Measurements from ENCODE around the gene ASPG. TPM values are rescaled to one million over a fixed set of nuclear protein-coding genes. Genes with fewer than 3 reads are reported as not detected.
A peak's percentile ranks its signal among the peaks of the same experiment; 100 is the strongest.

ASPG gene
- total and polyA plus RNA-seq, 2 of the 13 experiments (the other 11 are each of a cell fraction or from before 2014, with no cell fraction given) = not detected

DNA sequence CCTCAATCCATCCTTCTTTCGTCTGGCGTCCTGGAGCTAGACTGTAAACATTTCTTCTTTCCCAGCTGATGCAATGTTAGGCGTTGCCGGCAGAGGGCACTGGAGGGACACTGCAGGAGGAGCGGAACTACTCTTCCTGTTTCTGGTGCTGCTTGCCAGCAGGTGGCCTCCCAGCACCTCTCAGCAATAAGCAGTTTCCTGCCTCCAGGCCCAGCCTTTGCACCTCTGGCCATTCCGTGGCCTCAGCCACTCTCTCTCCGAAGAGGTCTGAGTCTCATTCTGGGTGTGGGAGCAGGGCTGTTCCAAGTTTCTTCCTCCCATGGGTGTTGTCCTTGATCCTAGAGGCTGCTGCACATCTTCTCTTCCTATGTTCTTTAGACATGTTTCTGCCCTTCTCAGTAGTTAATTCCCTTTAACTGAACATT lies 7.5 kb upstream of the ASPG start (continued):
- TF ChIP-seq ZNF556 (CRISPR knock-in tag; IDR thresholded peaks at IDR 0.05; ENCODE audit: borderline replicate concordance) (0 out of 2 replicates have a peak, but pooled peaks have one; percentile 35), ZNF33A (CRISPR knock-in tag; IDR thresholded peaks at IDR 0.05; ENCODE audit: borderline replicate concordance) (no peak), MAF1 (CRISPR knock-in tag; IDR thresholded peaks at IDR 0.05; ENCODE audit: borderline replicate concordance) (no peak), ZSCAN9 (CRISPR knock-in tag; IDR thresholded peaks at IDR 0.05; ENCODE audit: borderline replicate concordance) (no peak), ZNF30 (CRISPR knock-in tag; IDR thresholded peaks at IDR 0.05) (no peak), CEBPB (IDR thresholded peaks at IDR 0.05; ENCODE audit: borderline replicate concordance, low read depth, low read length) (peak; percentile 34; the same call in 1 of the 2 replicates), ZNF333 (CRISPR knock-in tag; IDR thresholded peaks at IDR 0.05; ENCODE audit: borderline replicate concordance) (no peak), ZNF772 (CRISPR knock-in tag; IDR thresholded peaks at IDR 0.05) (0 out of 2 replicates have a peak, but pooled peaks have one; percentile 29), CREM (IDR thresholded peaks at IDR 0.05) (no peak), CREM (CRISPR knock-in tag; IDR thresholded peaks at IDR 0.05) (no peak), THYN1 (CRISPR knock-in tag; IDR thresholded peaks at IDR 0.05; ENCODE audit: borderline replicate concordance, low read depth) (no peak), CREB1 (IDR thresholded peaks at IDR 0.05) (no peak), CREB1 (CRISPR knock-in tag; IDR thresholded peaks at IDR 0.05) (no peak), KLF16 (CRISPR knock-in tag; IDR thresholded peaks at IDR 0.05) (0 out of 4 replicates have a peak, but pooled peaks of 1 of the 2 experiments have one; percentile 61), FLYWCH1 (CRISPR knock-in tag; IDR thresholded peaks at IDR 0.05) (no peak), KDM2A (CRISPR knock-in tag; IDR thresholded peaks at IDR 0.05; ENCODE audit: borderline replicate concordance, low read depth) (peak; percentile 80), BRCA1 (CRISPR knock-in tag; IDR thresholded peaks at IDR 0.05) (no peak), AHR (CRISPR knock-in tag; IDR thresholded peaks at IDR 0.05) (peak; percentile 72; the same call in 1 of the 2 replicates), ZEB1 (IDR thresholded peaks at IDR 0.05; ENCODE audit: insufficient replicate concordance, low read depth) (no peak), NRL (CRISPR knock-in tag; IDR thresholded peaks at IDR 0.05; ENCODE audit: borderline replicate concordance) (no peak), IRF2 (CRISPR knock-in tag; IDR thresholded peaks at IDR 0.05) (peak; percentile 77; the same call in 1 of the 2 replicates), ZFX (CRISPR knock-in tag; IDR thresholded peaks at IDR 0.05; ENCODE audit: low read depth) (peak; percentile 54), ZNF720 (CRISPR knock-in tag; IDR thresholded peaks at IDR 0.05) (no peak), ZNF331 (CRISPR knock-in tag; IDR thresholded peaks at IDR 0.05) (peak; percentile 45; the same call in 1 of the 2 replicates), KDM3A (CRISPR knock-in tag; IDR thresholded peaks at IDR 0.05; ENCODE audit: low read depth) (0 out of 2 replicates have a peak, but pooled peaks have one; percentile 54), ZNF614 (CRISPR knock-in tag; IDR thresholded peaks at IDR 0.05; ENCODE audit: borderline replicate concordance) (0 out of 2 replicates have a peak, but pooled peaks have one; percentile 32), RELA (CRISPR knock-in tag; IDR thresholded peaks at IDR 0.05) (no peak), ERF (CRISPR knock-in tag; IDR thresholded peaks at IDR 0.05) (peak; percentile 37; the same call in 1 of the 2 replicates)
- TF ChIP-seq, protein P1, sequence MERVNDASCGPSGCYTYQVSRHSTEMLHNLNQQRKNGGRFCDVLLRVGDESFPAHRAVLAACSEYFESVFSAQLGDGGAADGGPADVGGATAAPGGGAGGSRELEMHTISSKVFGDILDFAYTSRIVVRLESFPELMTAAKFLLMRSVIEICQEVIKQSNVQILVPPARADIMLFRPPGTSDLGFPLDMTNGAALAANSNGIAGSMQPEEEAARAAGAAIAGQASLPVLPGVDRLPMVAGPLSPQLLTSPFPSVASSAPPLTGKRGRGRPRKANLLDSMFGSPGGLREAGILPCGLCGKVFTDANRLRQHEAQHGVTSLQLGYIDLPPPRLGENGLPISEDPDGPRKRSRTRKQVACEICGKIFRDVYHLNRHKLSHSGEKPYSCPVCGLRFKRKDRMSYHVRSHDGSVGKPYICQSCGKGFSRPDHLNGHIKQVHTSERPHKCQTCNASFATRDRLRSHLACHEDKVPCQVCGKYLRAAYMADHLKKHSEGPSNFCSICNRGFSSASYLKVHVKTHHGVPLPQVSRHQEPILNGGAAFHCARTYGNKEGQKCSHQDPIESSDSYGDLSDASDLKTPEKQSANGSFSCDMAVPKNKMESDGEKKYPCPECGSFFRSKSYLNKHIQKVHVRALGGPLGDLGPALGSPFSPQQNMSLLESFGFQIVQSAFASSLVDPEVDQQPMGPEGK (CRISPR knock-in tag; IDR thresholded peaks at IDR 0.05) = 0 out of 2 replicates have a peak, but pooled peaks have one; percentile 21
- TF ChIP-seq, protein P2, sequence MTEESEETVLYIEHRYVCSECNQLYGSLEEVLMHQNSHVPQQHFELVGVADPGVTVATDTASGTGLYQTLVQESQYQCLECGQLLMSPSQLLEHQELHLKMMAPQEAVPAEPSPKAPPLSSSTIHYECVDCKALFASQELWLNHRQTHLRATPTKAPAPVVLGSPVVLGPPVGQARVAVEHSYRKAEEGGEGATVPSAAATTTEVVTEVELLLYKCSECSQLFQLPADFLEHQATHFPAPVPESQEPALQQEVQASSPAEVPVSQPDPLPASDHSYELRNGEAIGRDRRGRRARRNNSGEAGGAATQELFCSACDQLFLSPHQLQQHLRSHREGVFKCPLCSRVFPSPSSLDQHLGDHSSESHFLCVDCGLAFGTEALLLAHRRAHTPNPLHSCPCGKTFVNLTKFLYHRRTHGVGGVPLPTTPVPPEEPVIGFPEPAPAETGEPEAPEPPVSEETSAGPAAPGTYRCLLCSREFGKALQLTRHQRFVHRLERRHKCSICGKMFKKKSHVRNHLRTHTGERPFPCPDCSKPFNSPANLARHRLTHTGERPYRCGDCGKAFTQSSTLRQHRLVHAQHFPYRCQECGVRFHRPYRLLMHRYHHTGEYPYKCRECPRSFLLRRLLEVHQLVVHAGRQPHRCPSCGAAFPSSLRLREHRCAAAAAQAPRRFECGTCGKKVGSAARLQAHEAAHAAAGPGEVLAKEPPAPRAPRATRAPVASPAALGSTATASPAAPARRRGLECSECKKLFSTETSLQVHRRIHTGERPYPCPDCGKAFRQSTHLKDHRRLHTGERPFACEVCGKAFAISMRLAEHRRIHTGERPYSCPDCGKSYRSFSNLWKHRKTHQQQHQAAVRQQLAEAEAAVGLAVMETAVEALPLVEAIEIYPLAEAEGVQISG (CRISPR knock-in tag; IDR thresholded peaks at IDR 0.05) = peak; percentile 83

Data from HepG2 (cell line).